Left lung (tissue), 10 donors: ENCODE measurements around the gene COL6A3. TPM values are rescaled to one million over a fixed set of nuclear protein-coding genes. Genes with fewer than 3 reads are reported as not detected.
A peak's percentile ranks its signal among the peaks of the same experiment; 100 is the strongest.

Experiments
- ATAC-seq: fragments of 200-7000 bp; cut with Tn5 transposase; one replicate; pipeline ENCODE4 v1.9.1; 2020; ENCODE audit warnings: moderate library complexity
- DNase-seq, 4 donors: peaks; one replicate each; pipeline ENCODE4 v3.0.0-alpha.2; 2013 to 2020
- H3K27ac ChIP-seq, 2 donors: fragments of 200-600 bp; sonication (generic) in 1 of 2; one replicate each; pipeline versions ENCODE4 v1.5.0 to v1.8.0; 2020 to 2021
- H3K27me3 ChIP-seq, 2 donors: fragments of 200-600 bp; sonication (generic) in 1 of 2; one replicate each; pipeline versions ENCODE4 v1.5.0 to v1.8.0; 2020 to 2021
- H3K36me3 ChIP-seq, 2 donors: fragments of 200-600 bp; sonication (generic) in 1 of 2; one replicate each; pipeline versions ENCODE4 v1.5.0 to v1.8.0; 2020 to 2021
- H3K4me1 ChIP-seq, 2 donors: fragments of 200-600 bp; one replicate each; pipeline ENCODE4 v1.8.0; 2021
- H3K4me3 ChIP-seq, 2 donors: fragments of 200-600 bp; sonication (generic) in 1 of 2; one replicate each; pipeline versions ENCODE4 v1.5.0 to v1.8.0; 2020 to 2021; ENCODE audit warnings: mild to moderate bottlenecking in 1 of 2
- H3K9me3 ChIP-seq, 2 donors: fragments of 200-600 bp; sonication (generic) in 1 of 2; one replicate each; pipeline versions ENCODE4 v1.5.0 to v1.8.0; 2020 to 2021
- intact Hi-C, 2 donors: fragments of 100-400 bp; cut with DNase I; formaldehyde crosslinking; loops; one replicate each; pipeline versions ENCODE4 v1.11.2 to v1.14.2; 2022
- polyA plus RNA-seq, 6 donors: library from polyadenylated mRNA; unstranded; fragments of 120-200 nt; gene quantifications; one replicate each; pipeline ENCODE4 v1.2.1, GENCODE V29; 2013; ENCODE audit not compliant: insufficient read length in 6 of 6
- total RNA-seq, 2 donors: library from RNA; stranded (reverse); fragmentation: NEBNext Ultra II Directional; extraction: Animal tissue kit (Norgen Biotek cat#: 25700); gene quantifications; one replicate each; pipeline ENCODE4 v1.2.1, GENCODE V29; 2021
- TF ChIP-seq, protein P1 (sequence below), 2 donors: fragments of 200-600 bp; sonication (generic) in 1 of 2; IDR thresholded peaks; one replicate each; pipeline versions ENCODE4 v1.5.0 to v1.8.0; 2021; ENCODE audit warnings: antibody characterized with exemption in 2 of 2
- donor health status: DM: no; HTN: yes; CAD: no.
- donor health status: DM: no; HTN: no; CAD: no.

Gene COL6A3
- total and polyA plus RNA-seq, 8 donors = 598 to 868 (median 760) TPM

DNA sequence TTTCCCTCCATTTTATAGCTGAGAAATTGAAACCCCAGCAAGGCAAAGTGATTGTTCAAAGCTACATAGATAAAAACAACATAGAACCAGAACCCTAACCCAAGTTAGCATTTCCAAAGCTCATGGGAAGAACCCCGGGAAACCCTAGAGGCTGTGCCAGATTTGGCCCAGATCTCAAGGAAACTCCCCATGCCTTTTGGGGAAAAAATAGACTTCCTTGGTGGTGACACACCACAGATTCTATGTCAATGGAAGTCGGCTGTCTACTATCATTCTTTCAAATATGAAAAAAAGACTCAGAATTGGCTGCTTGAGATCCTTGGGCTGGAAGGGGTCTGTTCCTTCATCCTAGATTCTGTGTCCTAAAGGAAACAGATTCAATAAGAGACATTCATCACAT lies 8.4 kb downstream of the COL6A3 start:
- TF ChIP-seq, protein P1, sequence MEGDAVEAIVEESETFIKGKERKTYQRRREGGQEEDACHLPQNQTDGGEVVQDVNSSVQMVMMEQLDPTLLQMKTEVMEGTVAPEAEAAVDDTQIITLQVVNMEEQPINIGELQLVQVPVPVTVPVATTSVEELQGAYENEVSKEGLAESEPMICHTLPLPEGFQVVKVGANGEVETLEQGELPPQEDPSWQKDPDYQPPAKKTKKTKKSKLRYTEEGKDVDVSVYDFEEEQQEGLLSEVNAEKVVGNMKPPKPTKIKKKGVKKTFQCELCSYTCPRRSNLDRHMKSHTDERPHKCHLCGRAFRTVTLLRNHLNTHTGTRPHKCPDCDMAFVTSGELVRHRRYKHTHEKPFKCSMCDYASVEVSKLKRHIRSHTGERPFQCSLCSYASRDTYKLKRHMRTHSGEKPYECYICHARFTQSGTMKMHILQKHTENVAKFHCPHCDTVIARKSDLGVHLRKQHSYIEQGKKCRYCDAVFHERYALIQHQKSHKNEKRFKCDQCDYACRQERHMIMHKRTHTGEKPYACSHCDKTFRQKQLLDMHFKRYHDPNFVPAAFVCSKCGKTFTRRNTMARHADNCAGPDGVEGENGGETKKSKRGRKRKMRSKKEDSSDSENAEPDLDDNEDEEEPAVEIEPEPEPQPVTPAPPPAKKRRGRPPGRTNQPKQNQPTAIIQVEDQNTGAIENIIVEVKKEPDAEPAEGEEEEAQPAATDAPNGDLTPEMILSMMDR (IDR thresholded peaks at IDR 0.05) = no peak

DNA sequence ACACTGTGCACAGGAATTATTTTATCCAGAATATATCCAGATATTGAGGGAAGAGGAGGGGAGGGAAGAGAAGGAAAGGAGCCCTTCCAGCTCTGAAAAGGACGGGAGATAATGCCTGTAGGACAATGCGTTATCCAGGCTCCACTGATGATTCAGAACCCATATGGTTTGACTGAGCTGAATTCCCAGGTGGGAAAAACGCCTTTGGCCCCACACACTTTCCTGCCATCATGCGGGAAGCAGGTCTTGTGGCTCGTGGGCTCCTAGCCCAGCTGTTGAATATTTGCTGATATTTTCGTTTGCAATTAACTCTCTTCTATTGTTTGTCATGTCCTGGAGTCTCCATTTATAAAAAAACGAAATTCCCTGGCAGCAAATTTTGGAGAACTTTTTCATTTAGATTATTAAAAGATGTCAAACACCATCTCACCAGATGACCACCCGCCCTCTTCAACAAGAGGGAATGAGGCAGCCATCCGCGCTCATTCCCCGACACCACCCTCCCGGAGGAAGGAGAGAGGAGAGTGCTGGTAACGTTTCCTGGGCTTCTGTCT lies 8.9 kb downstream of the COL6A3 start:
- H3K27ac ChIP-seq = peak overlapping the region in 1 of 2 donors; percentile 37
- H3K4me1 ChIP-seq = peaks cover 0 to 5% of the 10 kb centered on the region in 2 donors
- TF ChIP-seq, protein P1 (IDR thresholded peaks at IDR 0.05) = no peak
- no peak overlapping the region for H3K4me3 ChIP-seq
- intact Hi-C loops = no loop called here
- H3K9me3 ChIP-seq = no peaks in the 10 kb centered on the region
- no peak for ATAC-seq
- H3K27me3 ChIP-seq = peaks cover 0 to 9% of the 10 kb centered on the region in 2 donors
- no peak for DNase-seq
- no peaks in the 10 kb centered on the region for H3K36me3 ChIP-seq

More for the DNA sequence above, 8.4 kb downstream of the COL6A3 start:
- Histone ChIP-seq H3K36me3 (no peaks in the 10 kb centered on the region), H3K4me3 (no peak overlapping the region), H3K27me3 (peaks cover 0 to 13% of the 10 kb centered on the region in 2 donors), H3K27ac (peak overlapping the region in 1 of 2 donors; percentile 37), H3K4me1 (peaks cover 0 to 5% of the 10 kb centered on the region in 2 donors), H3K9me3 (no peaks in the 10 kb centered on the region)
- DNase-seq (no peak), ATAC-seq (no peak)
- intact Hi-C loops = no loop called here

- H3K9me3 ChIP-seq = no peaks in the 10 kb centered on the region
- peaks cover 0 to 5% of the 10 kb centered on the region in 2 donors for H3K4me1 ChIP-seq
- H3K4me3 ChIP-seq = no peak overlapping the region
- DNase-seq (no peak), ATAC-seq (no peak)
- no peaks in the 10 kb centered on the region for H3K36me3 ChIP-seq
- H3K27me3 ChIP-seq = peaks cover 0 to 4% of the 10 kb centered on the region in 2 donors
- intact Hi-C loops = no loop called here
- TF ChIP-seq, protein P1 (IDR thresholded peaks at IDR 0.05) = no peak
- no peak overlapping the region for H3K27ac ChIP-seq
Observed at GRCh38 chr2:237404413-237404812, 9.6 kb downstream of the COL6A3 start.

DNA sequence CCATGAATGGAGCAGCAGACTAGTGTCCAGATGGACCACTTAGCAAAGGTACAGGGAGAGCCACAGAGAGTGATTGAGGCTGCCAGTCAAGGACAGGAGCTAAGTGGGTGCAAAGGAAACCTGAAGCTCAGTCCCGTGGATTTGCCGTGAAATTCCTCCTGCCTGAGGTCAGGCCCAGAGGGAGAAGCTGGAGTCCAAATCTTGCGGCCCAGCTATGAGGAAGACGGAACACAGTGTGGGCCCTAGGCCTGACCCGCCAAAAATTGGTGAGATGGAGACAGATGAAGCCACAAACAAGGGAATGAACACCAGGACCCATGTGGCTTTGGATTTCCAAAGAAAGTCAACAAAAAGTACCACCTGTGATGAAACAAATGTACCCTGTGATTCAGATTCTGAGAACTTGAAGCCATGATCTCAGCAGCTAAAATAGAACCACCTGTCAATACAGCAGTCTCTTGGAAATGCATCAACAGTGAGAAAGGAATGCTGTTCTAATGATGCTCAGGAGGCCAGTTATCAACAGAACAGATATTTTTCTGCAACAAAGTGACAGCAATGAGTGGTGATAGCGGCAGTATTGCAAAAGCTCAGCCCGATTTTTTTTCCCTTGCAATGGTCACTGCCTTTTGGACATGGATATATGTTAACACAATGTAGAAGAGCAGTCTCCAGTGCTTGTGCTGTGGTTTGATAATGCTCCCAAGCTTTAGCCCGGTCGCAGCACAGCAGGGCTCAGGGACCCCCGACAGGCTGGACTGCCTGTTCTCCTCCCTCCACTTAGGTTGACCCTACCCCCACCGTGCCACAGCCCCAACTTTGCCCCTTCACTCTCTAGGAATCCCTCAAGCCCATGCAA lies 10.7 kb downstream of the COL6A3 start:
- Histone ChIP-seq H3K36me3 (no peaks in the 10 kb centered on the region), H3K27me3 (peaks cover 0 to 9% of the 10 kb centered on the region in 2 donors), H3K4me1 (peaks cover 0 to 5% of the 10 kb centered on the region in 2 donors), H3K27ac (no peak overlapping the region), H3K4me3 (no peak overlapping the region), H3K9me3 (no peaks in the 10 kb centered on the region)
- intact Hi-C loops = no loop called here
- no peak for DNase-seq
- ATAC-seq = no peak
- TF ChIP-seq, protein P1 (IDR thresholded peaks at IDR 0.05) = no peak

DNA sequence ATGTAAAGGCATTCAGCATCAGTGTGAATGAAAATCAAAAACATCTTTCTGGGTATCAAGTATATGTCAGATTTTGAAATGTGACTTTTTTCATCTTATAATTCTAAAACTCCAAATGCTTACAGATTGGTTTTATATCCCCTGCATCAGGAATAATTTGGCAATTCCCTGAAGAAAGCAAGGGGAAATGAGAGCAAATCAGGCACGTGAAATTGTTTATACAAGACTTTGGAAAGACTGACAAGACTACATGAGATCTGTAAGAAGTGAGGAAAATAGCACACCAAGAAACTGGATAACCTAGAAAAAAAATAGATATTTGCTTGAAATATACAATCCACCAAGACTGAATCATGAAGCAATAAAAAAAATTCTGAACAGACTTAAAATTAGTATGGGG lies 13.8 kb downstream of the COL6A3 start:
- intact Hi-C loops = no loop called here
- DNase-seq (no peak), ATAC-seq (no peak)
- H3K36me3 ChIP-seq = no peaks in the 10 kb centered on the region
- no peak overlapping the region for H3K27ac ChIP-seq
- TF ChIP-seq, protein P1 (IDR thresholded peaks at IDR 0.05) = no peak
- H3K9me3 ChIP-seq = no peaks in the 10 kb centered on the region
- H3K27me3 ChIP-seq = peaks cover 0 to 12% of the 10 kb centered on the region in 2 donors
- H3K4me3 ChIP-seq = no peak overlapping the region
- H3K4me1 ChIP-seq = no peaks in the 10 kb centered on the region
